Measurements from ENCODE around the gene RTP3. TPM values are rescaled to one million over a fixed set of nuclear protein-coding genes. Genes with fewer than 3 reads are reported as not detected.

The RTP3 gene
- total RNA-seq, 2 experiments from 2014 or later, result 0.74 to 1.3 TPM

DNA sequence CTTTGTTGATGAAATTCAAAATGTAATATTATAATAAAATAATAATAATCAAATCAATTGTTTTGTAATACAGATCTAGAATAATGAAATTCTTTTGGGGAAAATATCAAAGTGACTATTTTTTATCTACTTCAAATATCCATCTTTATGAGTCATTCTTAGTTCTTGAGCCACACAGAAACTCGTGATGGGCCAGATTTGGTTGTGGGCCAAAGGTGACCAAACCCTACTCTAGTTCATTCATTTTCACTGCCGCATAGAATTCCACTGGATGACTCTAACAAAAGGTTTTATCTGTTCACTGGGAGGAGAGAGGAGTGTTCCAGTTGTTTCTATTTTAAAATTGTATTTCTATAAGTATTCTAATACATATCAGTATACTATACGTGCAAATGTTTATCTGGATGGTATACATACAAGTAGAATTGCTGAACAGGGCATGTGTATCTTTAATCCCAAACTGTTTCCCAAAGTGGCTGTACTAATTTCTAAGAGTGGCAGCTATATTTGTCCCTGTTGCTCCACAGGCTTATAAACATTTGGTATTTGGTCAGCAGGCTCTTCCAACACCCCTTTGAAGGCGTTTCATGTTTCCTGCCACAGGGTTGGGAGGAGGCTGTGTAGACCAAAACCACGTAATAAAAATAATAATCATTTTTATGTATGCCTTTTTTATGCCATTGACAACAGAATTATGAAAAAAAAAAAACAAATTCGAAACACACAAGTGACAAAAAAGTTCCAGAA, 7.3 kb upstream of the RTP3 start:
- Histone ChIP-seq H3K79me2 (ENCODE audit: insufficient read depth, low read depth, low read length) (no peaks in the 10 kb centered on the region), H2AFZ (ENCODE audit: low read length) (peak overlapping the region; percentile 16; the same call in 1 of the 2 replicates), H3K9me3 (ENCODE audit: low read length) (no peaks in the 10 kb centered on the region; the same call in 1 of the 2 replicates), H3K27ac (ENCODE audit: low read depth, low read length, poor library complexity, severe bottlenecking) (no peak overlapping the region), H3K36me3 (ENCODE audit: insufficient read depth, low read length) (no peaks in the 10 kb centered on the region), H3K4me3 (ENCODE audit: low read depth, low read length, poor library complexity, severe bottlenecking) (no peak overlapping the region), H3K9me2 (ENCODE audit: insufficient read depth, low read length) (no peaks in the 10 kb centered on the region), H3K4me1 (ENCODE audit: insufficient read depth, low read length, poor library complexity, severe bottlenecking) (peaks cover 46% of the 10 kb centered on the region), H4K20me1 (ENCODE audit: insufficient read depth, low read length) (no peaks in the 10 kb centered on the region), H3K4me2 (ENCODE audit: low read length) (no peak overlapping the region)
- intact Hi-C loops (cut with micrococcal nuclease; ENCODE audit: unreplicated experiment), result no loop called here
- TF ChIP-seq, protein P1, sequence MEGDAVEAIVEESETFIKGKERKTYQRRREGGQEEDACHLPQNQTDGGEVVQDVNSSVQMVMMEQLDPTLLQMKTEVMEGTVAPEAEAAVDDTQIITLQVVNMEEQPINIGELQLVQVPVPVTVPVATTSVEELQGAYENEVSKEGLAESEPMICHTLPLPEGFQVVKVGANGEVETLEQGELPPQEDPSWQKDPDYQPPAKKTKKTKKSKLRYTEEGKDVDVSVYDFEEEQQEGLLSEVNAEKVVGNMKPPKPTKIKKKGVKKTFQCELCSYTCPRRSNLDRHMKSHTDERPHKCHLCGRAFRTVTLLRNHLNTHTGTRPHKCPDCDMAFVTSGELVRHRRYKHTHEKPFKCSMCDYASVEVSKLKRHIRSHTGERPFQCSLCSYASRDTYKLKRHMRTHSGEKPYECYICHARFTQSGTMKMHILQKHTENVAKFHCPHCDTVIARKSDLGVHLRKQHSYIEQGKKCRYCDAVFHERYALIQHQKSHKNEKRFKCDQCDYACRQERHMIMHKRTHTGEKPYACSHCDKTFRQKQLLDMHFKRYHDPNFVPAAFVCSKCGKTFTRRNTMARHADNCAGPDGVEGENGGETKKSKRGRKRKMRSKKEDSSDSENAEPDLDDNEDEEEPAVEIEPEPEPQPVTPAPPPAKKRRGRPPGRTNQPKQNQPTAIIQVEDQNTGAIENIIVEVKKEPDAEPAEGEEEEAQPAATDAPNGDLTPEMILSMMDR (conservative IDR thresholded peaks at IDR 0.05; ENCODE audit: low read length), result no peak
- no peak for TF ChIP-seq EZH2phosphoT487 (IDR thresholded peaks at IDR 0.05; ENCODE audit: borderline replicate concordance, low read depth, low read length)
- no TSS peak for BruUV-seq (replicated peaks)
- ChIA-PET POLR2A (interaction anchor here (0.6 to 2.7 kb wide), 13 partner anchors 8 to 137 kb away, joined by 4 to 21 read pairs (median 9); no protein-coding TSS in a partner anchor), CTCF (ENCODE audit: unreplicated experiment) (interaction anchor here (1.9 to 2.4 kb wide), 3 partner anchors 52 to 68 kb away, joined by 12 to 36 read pairs (median 16); no protein-coding TSS in a partner anchor)
- DNase-seq (ENCODE audit: low spot score), result no peak

DNA sequence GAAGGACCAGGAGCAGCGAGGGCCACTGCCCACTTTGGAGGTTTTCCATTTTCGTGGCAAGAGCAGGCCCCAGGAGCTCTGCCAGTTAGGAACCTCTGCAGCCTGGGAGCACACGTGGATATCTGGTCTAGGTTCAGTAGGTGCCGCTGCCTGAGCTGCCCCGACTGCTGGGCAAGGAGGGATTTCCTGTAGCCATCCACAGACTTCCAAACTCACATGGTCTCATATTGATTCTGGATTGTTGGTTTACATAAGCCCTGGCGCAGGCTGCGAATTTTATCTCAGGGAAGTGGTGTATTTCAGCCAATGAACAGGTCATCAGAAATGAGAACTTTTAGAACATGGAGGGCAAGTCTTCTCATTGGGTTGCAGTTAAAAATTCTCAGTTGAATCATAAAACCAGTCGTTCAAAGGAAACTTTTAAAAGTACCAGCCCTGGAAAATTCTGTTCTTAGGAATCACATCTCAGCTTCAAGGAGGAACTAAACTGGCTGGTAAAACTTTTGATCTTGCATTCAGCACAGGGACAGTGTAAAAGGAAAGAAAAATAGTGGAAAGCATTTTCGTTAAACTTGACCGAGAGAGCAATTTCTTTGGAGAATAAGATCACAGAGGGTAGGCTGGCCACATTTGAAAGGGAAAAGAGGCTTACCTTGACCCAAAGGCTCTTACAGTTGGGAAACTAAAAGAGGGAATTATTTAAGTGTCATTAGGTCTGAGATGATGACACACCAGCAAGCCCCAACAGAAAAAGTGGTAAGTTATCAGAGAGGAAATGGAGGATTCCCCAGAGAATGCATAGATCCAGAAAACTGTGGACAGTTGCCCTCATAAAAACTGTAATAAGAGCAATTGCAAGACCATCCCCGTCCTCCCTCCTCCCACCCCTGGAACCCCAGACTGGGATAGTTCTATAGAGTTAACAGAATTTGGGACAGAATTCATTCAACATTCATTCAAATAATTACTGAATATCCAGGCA, 6.4 kb upstream of the RTP3 start:
- POLR2A ChIA-PET, result interaction anchor here (0.6 to 2.3 kb wide), 4 partner anchors 36 to 59 kb away, joined by 3 to 21 read pairs (median 4); no protein-coding TSS in a partner anchor
- no TSS peak for BruUV-seq (replicated peaks)

More for the DNA sequence above, 6.4 kb upstream of the RTP3 start:
- Histone ChIP-seq H3K4me2 (ENCODE audit: low read length) (peak overlapping the region; percentile 41), H4K20me1 (ENCODE audit: insufficient read depth, low read length) (no peaks in the 10 kb centered on the region), H3K4me3 (ENCODE audit: low read depth, low read length, poor library complexity, severe bottlenecking) (no peak overlapping the region), H3K79me2 (ENCODE audit: insufficient read depth, low read depth, low read length) (no peaks in the 10 kb centered on the region), H3K4me1 (ENCODE audit: insufficient read depth, low read length, poor library complexity, severe bottlenecking) (peaks cover 53% of the 10 kb centered on the region), H3K9me3 (ENCODE audit: low read length) (no peaks in the 10 kb centered on the region; the same call in 1 of the 2 replicates), H3K27ac (ENCODE audit: low read depth, low read length, poor library complexity, severe bottlenecking) (no peak overlapping the region), H2AFZ (ENCODE audit: low read length) (peak overlapping the region; percentile 16; the same call in 1 of the 2 replicates), H3K36me3 (ENCODE audit: insufficient read depth, low read length) (no peaks in the 10 kb centered on the region), H3K9me2 (ENCODE audit: insufficient read depth, low read length) (no peaks in the 10 kb centered on the region)
- no peak for DNase-seq (ENCODE audit: low spot score)
- CTCF ChIA-PET (ENCODE audit: unreplicated experiment), result no interaction called here
- TF ChIP-seq, protein P1 (conservative IDR thresholded peaks at IDR 0.05; ENCODE audit: low read length), result no peak
- TF ChIP-seq EZH2phosphoT487 (IDR thresholded peaks at IDR 0.05; ENCODE audit: borderline replicate concordance, low read depth, low read length), result no peak
- intact Hi-C loops (cut with micrococcal nuclease; ENCODE audit: unreplicated experiment), result no loop called here

All from OCI-LY7 (cell line).